Caco-2 (cell line): ENCODE data around the gene HK1. TPM values are rescaled to one million over a fixed set of nuclear protein-coding genes. Genes with fewer than 3 reads are reported as not detected.
"Not testable (repeated sequence)": the region's sequence is repeated elsewhere in the genome, so short reads cannot be mapped to it uniquely, and the experiment has no call there.

ENCODE experiments used
- BruUV-seq: library from RNA; stranded (reverse); fragments of 400-500 nt; replicated peaks from 2 replicates; lab custom pipeline; 2021; lab: Mats Ljungman, UMichigan
- CTCF ChIA-PET: fragments of 300-600 bp; sonication (Branson Sonifier 250); formaldehyde crosslinking; loops from one replicate; lab custom pipeline; 2022; ENCODE audit warnings: antibody characterized with exemption; lab: Charles Lee
- POLR2A ChIA-PET: fragments of 300-600 bp; sonication (Branson Sonifier 250); formaldehyde crosslinking; loops from one replicate; lab custom pipeline; 2022; ENCODE audit warnings: antibody characterized with exemption; lab: Charles Lee
- DNase-seq, 2 experiments: peaks; one replicate each; pipeline versions ENCODE4 v3.0.0 to v3.0.0-alpha.2; 2020 to 2022
- H3K27me3 ChIP-seq: replicated peaks from 2 replicates; pipeline ENCODE4 v1.6.0; 2011; ENCODE audit warnings: low read length; ENCODE audit not compliant: control insufficient read depth, insufficient read depth
- H3K36me3 ChIP-seq: 2 replicates; pipeline ENCODE4 v1.5.1; 2011; ENCODE audit warnings: low read length; ENCODE audit not compliant: control insufficient read depth, insufficient read depth
- H3K4me1 ChIP-seq: fragments of 250-450 bp; sonication (Bioruptor Pico); 2 replicates; pipeline ENCODE4 v1.5.1; 2020; ENCODE audit warnings: mild to moderate bottlenecking
- H3K4me3 ChIP-seq: 2 replicates; pipeline ENCODE4 v1.5.1; 2011; ENCODE audit warnings: low read depth, mild to moderate bottlenecking, control low read depth, low read length
- H3K9me3 ChIP-seq: fragments of 250-450 bp; sonication (Bioruptor Pico); 2 replicates; pipeline ENCODE4 v1.5.1; 2020; ENCODE audit warnings: mild to moderate bottlenecking, moderate library complexity
- H3K27ac Mint-ChIP-seq: one replicate; pipeline ENCODE4 v1.8.0; 2022; ENCODE audit warnings: mixed read lengths; ENCODE audit not compliant: unreplicated experiment
- H3K27me3 Mint-ChIP-seq: one replicate; pipeline ENCODE4 v1.8.0; 2022; ENCODE audit warnings: mixed read lengths; ENCODE audit not compliant: insufficient read depth, unreplicated experiment
- H3K36me3 Mint-ChIP-seq: one replicate; pipeline ENCODE4 v1.8.0; 2022; ENCODE audit warnings: mild to moderate bottlenecking, mixed read lengths; ENCODE audit not compliant: insufficient read depth, unreplicated experiment
- H3K4me1 Mint-ChIP-seq: one replicate; pipeline ENCODE4 v1.8.0; 2022; ENCODE audit warnings: low read depth, mixed read lengths; ENCODE audit not compliant: unreplicated experiment
- H3K4me3 Mint-ChIP-seq: one replicate; pipeline ENCODE4 v1.8.0; 2022; ENCODE audit warnings: mild to moderate bottlenecking, moderate library complexity, mixed read lengths; ENCODE audit not compliant: unreplicated experiment
- H3K9me3 Mint-ChIP-seq: one replicate; pipeline ENCODE4 v1.8.0; 2022; ENCODE audit warnings: mixed read lengths; ENCODE audit not compliant: unreplicated experiment
- CTCF ChIP-seq, 2 experiments: fragments of 200-600 bp in 1 of 2; IDR thresholded peaks; 1 replicate in 1 of 2; 2 replicates in 1 of 2; pipeline versions ENCODE4 v1.5.1 to v1.8.0; 2011 to 2022; ENCODE audit warnings: antibody characterized with exemption in 1 of 2, control low read depth in 1 of 2, inconsistent platforms in 1 of 2, low read depth in 1 of 2, low read length in 1 of 2, mild to moderate bottlenecking in 1 of 2, moderate library complexity in 1 of 2; ENCODE audit not compliant: insufficient read depth in 1 of 2, severe bottlenecking in 1 of 2, unreplicated experiment in 1 of 2
- intact Hi-C: fragments of 100-400 bp; cut with micrococcal nuclease; formaldehyde crosslinking; loops from one replicate; pipeline ENCODE4 v1.10.0; 2022; ENCODE audit not compliant: unreplicated experiment
- total RNA-seq: library from RNA; stranded (reverse); gene quantifications from 2 replicates; pipeline ENCODE4 v1.2.3, GENCODE V29; 2022

HK1 gene
- total RNA-seq, 1 experiment from 2014 or later: 35.4 TPM

- POLR2A ChIA-PET: no interaction called here
- Histone ChIP-seq H3K4me1 (no peaks in the 10 kb centered on the region), H3K4me3 (no peak overlapping the region), H3K27me3 (no peaks in the 10 kb centered on the region), H3K36me3 (no peaks in the 10 kb centered on the region), H3K9me3 (peaks cover 4% of the 10 kb centered on the region; the same call in 1 of the 2 replicates)
- BruUV-seq: no TSS peak
- no peak overlapping the region for H3K27ac Mint-ChIP-seq
- DNase-seq: no peak
- no peak overlapping the region for H3K4me3 Mint-ChIP-seq
- CTCF ChIA-PET: no interaction called here
- peaks cover 10% of the 10 kb centered on the region for H3K9me3 Mint-ChIP-seq
- no peak for TF ChIP-seq CTCF (IDR thresholded peaks at IDR 0.05; ENCODE audit: insufficient read depth in 1 of 2, low read depth in 1 of 2, low read length in 1 of 2, severe bottlenecking in 1 of 2, unreplicated experiment in 1 of 2)
- H3K4me1 Mint-ChIP-seq: no peaks in the 10 kb centered on the region
- H3K36me3 Mint-ChIP-seq: no peaks in the 10 kb centered on the region
- no peaks in the 10 kb centered on the region for H3K27me3 Mint-ChIP-seq
- intact Hi-C loops: no loop called here
Observed at GRCh38 chr10:69250041-69250440, 28.3 kb upstream of the HK1 start.

- intact Hi-C loops, H3K27me3 ChIP-seq, BruUV-seq, H3K27ac Mint-ChIP-seq, H3K36me3 Mint-ChIP-seq, H3K4me1 Mint-ChIP-seq, H3K4me3 ChIP-seq, H3K27me3 Mint-ChIP-seq, H3K4me3 Mint-ChIP-seq, H3K9me3 Mint-ChIP-seq, POLR2A ChIA-PET, H3K4me1 ChIP-seq, DNase-seq, H3K36me3 ChIP-seq, H3K9me3 ChIP-seq: not testable (repeated sequence)
- CTCF ChIA-PET: interaction anchor here (0.7 kb wide), 1 partner anchor 63 kb away, joined by 3 read pairs; no protein-coding TSS in a partner anchor
Observed at GRCh38 chr10:69251417-69251816, 26.9 kb upstream of the HK1 start.

GRCh38 chr10:69253171-69253570 is 25.1 kb upstream of the HK1 start:
- Histone ChIP-seq H3K4me1 (no peaks in the 10 kb centered on the region), H3K9me3 (peaks cover 4% of the 10 kb centered on the region; the same call in 1 of the 2 replicates), H3K36me3 (no peaks in the 10 kb centered on the region), H3K4me3 (no peak overlapping the region), H3K27me3 (no peaks in the 10 kb centered on the region)
- Mint-ChIP-seq H3K9me3 (peaks cover 10% of the 10 kb centered on the region), H3K4me1 (no peaks in the 10 kb centered on the region), H3K4me3 (no peak overlapping the region), H3K36me3 (no peaks in the 10 kb centered on the region), H3K27ac (no peak overlapping the region), H3K27me3 (no peaks in the 10 kb centered on the region)
- POLR2A ChIA-PET: no interaction called here
- no TSS peak for BruUV-seq
- intact Hi-C loops: no loop called here
- DNase-seq: no peak
- TF ChIP-seq CTCF (IDR thresholded peaks at IDR 0.05; ENCODE audit: insufficient read depth in 1 of 2, low read depth in 1 of 2, low read length in 1 of 2, severe bottlenecking in 1 of 2, unreplicated experiment in 1 of 2): no peak
- CTCF ChIA-PET: interaction anchor here (0.7 to 0.9 kb wide), 2 partner anchors 139 to 165 kb away, joined by 3 read pairs; no protein-coding TSS in a partner anchor

GRCh38 chr10:69254877-69255276 is 23.4 kb upstream of the HK1 start:
- Mint-ChIP-seq H3K4me3 (no peak overlapping the region), H3K9me3 (peaks cover 10% of the 10 kb centered on the region), H3K4me1 (no peaks in the 10 kb centered on the region), H3K27me3 (no peaks in the 10 kb centered on the region), H3K27ac (no peak overlapping the region), H3K36me3 (no peaks in the 10 kb centered on the region)
- BruUV-seq: no TSS peak
- ChIA-PET CTCF (no interaction called here), POLR2A (no interaction called here)
- no peak for TF ChIP-seq CTCF (IDR thresholded peaks at IDR 0.05; ENCODE audit: insufficient read depth in 1 of 2, low read depth in 1 of 2, low read length in 1 of 2, severe bottlenecking in 1 of 2, unreplicated experiment in 1 of 2)
- Histone ChIP-seq H3K4me1 (no peaks in the 10 kb centered on the region), H3K4me3 (no peak overlapping the region), H3K9me3 (peaks cover 4% of the 10 kb centered on the region; the same call in 1 of the 2 replicates), H3K27me3 (no peaks in the 10 kb centered on the region), H3K36me3 (no peaks in the 10 kb centered on the region)
- intact Hi-C loops: no loop called here
- no peak for DNase-seq
